GM18526 (cell line): ENCODE data around the gene RALGAPA1.

ENCODE experiments used
- POLR2A ChIP-seq: IDR thresholded peaks from 3 replicates; pipeline ENCODE4 v1.6.1; 2011; ENCODE audit not compliant: insufficient read length; ENCODE audit errors: extremely low read depth

The RALGAPA1 gene

GRCh38 chr14:35789651-35790050, 19.4 kb downstream of the RALGAPA1 start:
- no peak for TF ChIP-seq POLR2A

GRCh38 chr14:35786856-35787255, 22.2 kb downstream of the RALGAPA1 start:
- no peak for TF ChIP-seq POLR2A

- TF ChIP-seq POLR2A, result no peak
Measured at GRCh38 chr14:35783699-35784098, 25.4 kb downstream of the RALGAPA1 start.

- no peak for TF ChIP-seq POLR2A
Measured at GRCh38 chr14:35779368-35779767, 29.7 kb downstream of the RALGAPA1 start.

GRCh38 chr14:35776823-35777222, 32.3 kb downstream of the RALGAPA1 start:
- no peak for TF ChIP-seq POLR2A

- TF ChIP-seq POLR2A, result no peak
Measured at GRCh38 chr14:35766700-35767082, 42.4 kb downstream of the RALGAPA1 start.

- TF ChIP-seq POLR2A, result no peak
Measured at GRCh38 chr14:35766036-35766699, 42.9 kb downstream of the RALGAPA1 start.

- TF ChIP-seq POLR2A, result no peak
Measured at GRCh38 chr14:35761922-35762321, 47.2 kb downstream of the RALGAPA1 start.

GRCh38 chr14:35760143-35760542, 49.0 kb downstream of the RALGAPA1 start:
- no peak for TF ChIP-seq POLR2A

GRCh38 chr14:35758523-35759129, 50.5 kb downstream of the RALGAPA1 start:
- TF ChIP-seq POLR2A, result no peak

GRCh38 chr14:35754671-35755070, 54.4 kb downstream of the RALGAPA1 start:
- no peak for TF ChIP-seq POLR2A

GRCh38 chr14:35752380-35752779, 56.7 kb downstream of the RALGAPA1 start:
- no peak for TF ChIP-seq POLR2A

GRCh38 chr14:35750202-35750904, 58.7 kb downstream of the RALGAPA1 start:
- no peak for TF ChIP-seq POLR2A

- no peak for TF ChIP-seq POLR2A
Measured at GRCh38 chr14:35747379-35747778, 61.7 kb downstream of the RALGAPA1 start.

GRCh38 chr14:35742442-35742841, 66.7 kb downstream of the RALGAPA1 start:
- no peak for TF ChIP-seq POLR2A

GRCh38 chr14:35742032-35742371, 67.1 kb downstream of the RALGAPA1 start:
- TF ChIP-seq POLR2A, result no peak
